Neural progenitor cell (in vitro differentiated cells): ENCODE measurements around the gene FAM240B. TPM values are rescaled to one million over a fixed set of nuclear protein-coding genes. Genes with fewer than 3 reads are reported as not detected.

Experiments used
- DNase-seq: peaks from one replicate; pipeline ENCODE4 v3.0.0-alpha.2; 2016; ENCODE audit warnings: low spot score
- H2AFZ ChIP-seq: fragments of 200-600 bp; sonication (generic); replicated peaks from 2 replicates; pipeline ENCODE4 v1.6.1; 2016; ENCODE audit warnings: antibody characterized with exemption
- H3F3A ChIP-seq: fragments of 200-600 bp; sonication (generic); 2 replicates; pipeline ENCODE4 v1.6.1; 2016; ENCODE audit warnings: antibody characterized with exemption, low read depth
- H3K27ac ChIP-seq: fragments of 200-600 bp; sonication (generic); 2 replicates; pipeline ENCODE4 v1.5.1; 2016; ENCODE audit warnings: mild to moderate bottlenecking
- H3K27me3 ChIP-seq: fragments of 200-600 bp; sonication (generic); 2 replicates; pipeline ENCODE4 v1.6.1; 2016; ENCODE audit warnings: mild to moderate bottlenecking, moderate library complexity
- H3K36me3 ChIP-seq: fragments of 200-600 bp; sonication (generic); 2 replicates; pipeline ENCODE4 v1.5.1; 2016
- H3K4me1 ChIP-seq: fragments of 200-600 bp; sonication (generic); 2 replicates; pipeline ENCODE4 v1.6.1; 2016; ENCODE audit warnings: mixed run types
- H3K4me2 ChIP-seq: fragments of 200-600 bp; sonication (generic); 2 replicates; pipeline ENCODE4 v1.6.1; 2016
- H3K4me3 ChIP-seq: fragments of 200-600 bp; sonication (generic); 2 replicates; pipeline ENCODE4 v1.5.1; 2016
- H3K79me2 ChIP-seq: fragments of 200-600 bp; sonication (generic); 2 replicates; pipeline ENCODE4 v1.6.1; 2016; ENCODE audit warnings: low read depth
- H3K9ac ChIP-seq: fragments of 200-600 bp; sonication (generic); 2 replicates; pipeline ENCODE4 v1.6.1; 2016
- H3K9me3 ChIP-seq: fragments of 200-600 bp; sonication (generic); 2 replicates; pipeline ENCODE4 v1.5.1; 2016; ENCODE audit warnings: low read depth
- H4K20me1 ChIP-seq: fragments of 200-600 bp; sonication (generic); 2 replicates; pipeline ENCODE4 v1.6.1; 2016; ENCODE audit warnings: low read depth
- H3K27ac Mint-ChIP-seq: 3 replicates; pipeline ENCODE4 v1.8.0; 2021; ENCODE audit warnings: mixed read lengths
- H3K27me3 Mint-ChIP-seq: 2 replicates; pipeline ENCODE4 v1.8.0; 2022; ENCODE audit warnings: low read depth, mild to moderate bottlenecking, inconsistent platforms, moderate library complexity, mixed read lengths; ENCODE audit not compliant: insufficient read depth
- H3K36me3 Mint-ChIP-seq: 3 replicates; pipeline ENCODE4 v1.8.0; 2021; ENCODE audit warnings: mixed read lengths
- H3K4me1 Mint-ChIP-seq: 3 replicates; pipeline ENCODE4 v1.8.0; 2021; ENCODE audit warnings: mixed read lengths
- H3K4me3 Mint-ChIP-seq: 3 replicates; pipeline ENCODE4 v1.8.0; 2021; ENCODE audit warnings: mild to moderate bottlenecking, moderate library complexity, mixed read lengths
- H3K9me3 Mint-ChIP-seq: 3 replicates; pipeline ENCODE4 v1.8.0; 2020; ENCODE audit warnings: mixed read lengths
- CTCF ChIP-seq: fragments of 200-600 bp; sonication (generic); IDR thresholded peaks from 2 replicates; pipeline ENCODE4 v1.5.1; 2017; ENCODE audit warnings: antibody characterized with exemption, mild to moderate bottlenecking
- EZH2 ChIP-seq: fragments of 200-600 bp; sonication (generic); IDR thresholded peaks from 2 replicates; pipeline ENCODE4 v1.6.1; 2017; ENCODE audit warnings: antibody characterized with exemption, mild to moderate bottlenecking, moderate library complexity
- EZH2phosphoT487 ChIP-seq: fragments of 200-600 bp; sonication (generic); IDR thresholded peaks from 2 replicates; pipeline ENCODE4 v1.6.1; 2017; ENCODE audit warnings: antibody characterized with exemption
- total RNA-seq: library from RNA; depleted of rRNA; stranded (reverse); fragments of >200 nt; gene quantifications from 2 replicates; pipeline ENCODE4 v1.2.3, GENCODE V29; 2015; ENCODE audit warnings: low replicate concordance

FAM240B gene
- total RNA-seq, 1 donor from 2014 or later: not detected

- H3K4me1 ChIP-seq: no peaks in the 10 kb centered on the region
- no peaks in the 10 kb centered on the region for H3K27me3 ChIP-seq
- no peak overlapping the region for H2AFZ ChIP-seq
- no peaks in the 10 kb centered on the region for H3K79me2 ChIP-seq
- no peak for DNase-seq
- Mint-ChIP-seq H3K4me3 (no peak overlapping the region), H3K36me3 (no peaks in the 10 kb centered on the region), H3K9me3 (peaks cover 9% of the 10 kb centered on the region), H3K27me3 (no peaks in the 10 kb centered on the region), H3K4me1 (peaks cover 5% of the 10 kb centered on the region), H3K27ac (no peak overlapping the region)
- H3K9ac ChIP-seq: no peak overlapping the region
- no peaks in the 10 kb centered on the region for H3K36me3 ChIP-seq
- no peak for TF ChIP-seq EZH2phosphoT487
- no peak for TF ChIP-seq CTCF
- TF ChIP-seq EZH2: no peak
- no peaks in the 10 kb centered on the region for H3K9me3 ChIP-seq
- no peaks in the 10 kb centered on the region for H3F3A ChIP-seq
- H3K4me2 ChIP-seq: no peak overlapping the region
- H3K27ac ChIP-seq: no peak overlapping the region
- no peak overlapping the region for H3K4me3 ChIP-seq
- no peaks in the 10 kb centered on the region for H4K20me1 ChIP-seq
These were observed 19.2 kb downstream of the FAM240B start for GRCh38 chr9:38700695-38701094.

GRCh38 chr9:38699337-38699736, 20.6 kb downstream of the FAM240B start:
- Histone ChIP-seq H2AFZ (no peak overlapping the region), H3K4me2 (no peak overlapping the region), H3K9me3 (no peaks in the 10 kb centered on the region), H4K20me1 (no peaks in the 10 kb centered on the region), H3K79me2 (no peaks in the 10 kb centered on the region), H3K36me3 (no peaks in the 10 kb centered on the region), H3K4me1 (peaks cover 3% of the 10 kb centered on the region), H3K4me3 (no peak overlapping the region), H3K27me3 (no peaks in the 10 kb centered on the region), H3F3A (no peaks in the 10 kb centered on the region), H3K27ac (no peak overlapping the region), H3K9ac (no peak overlapping the region)
- H3K36me3 Mint-ChIP-seq: no peaks in the 10 kb centered on the region
- TF ChIP-seq EZH2: no peak
- no peak for TF ChIP-seq CTCF
- no peak for TF ChIP-seq EZH2phosphoT487
- H3K4me3 Mint-ChIP-seq: no peak overlapping the region
- DNase-seq: no peak
- no peak overlapping the region for H3K27ac Mint-ChIP-seq
- peaks cover 9% of the 10 kb centered on the region for H3K9me3 Mint-ChIP-seq
- peaks cover 8% of the 10 kb centered on the region for H3K4me1 Mint-ChIP-seq
- no peaks in the 10 kb centered on the region for H3K27me3 Mint-ChIP-seq

- Mint-ChIP-seq H3K27me3 (no peaks in the 10 kb centered on the region), H3K27ac (no peak overlapping the region), H3K4me1 (peaks cover 10% of the 10 kb centered on the region), H3K9me3 (peaks cover 3% of the 10 kb centered on the region), H3K4me3 (no peak overlapping the region), H3K36me3 (no peaks in the 10 kb centered on the region)
- Histone ChIP-seq H3K4me3 (no peak overlapping the region), H3K9ac (no peak overlapping the region), H3K36me3 (no peaks in the 10 kb centered on the region), H3K4me1 (peaks cover 5% of the 10 kb centered on the region), H3K27me3 (no peaks in the 10 kb centered on the region), H3K27ac (no peak overlapping the region), H3K79me2 (no peaks in the 10 kb centered on the region), H3F3A (no peaks in the 10 kb centered on the region), H4K20me1 (no peaks in the 10 kb centered on the region), H3K9me3 (no peaks in the 10 kb centered on the region), H2AFZ (no peak overlapping the region), H3K4me2 (no peak overlapping the region)
- TF ChIP-seq EZH2: no peak
- TF ChIP-seq CTCF: no peak
- no peak for TF ChIP-seq EZH2phosphoT487
- no peak for DNase-seq
These were observed 22.1 kb downstream of the FAM240B start for GRCh38 chr9:38697776-38698300.
